GM12801 (cell line): ENCODE results near the gene FBXO28.

ENCODE experiments used
- CTCF ChIP-seq: IDR thresholded peaks from one replicate; pipeline ENCODE4 v1.5.1; 2011; ENCODE audit warnings: control low read depth; ENCODE audit not compliant: insufficient read length; ENCODE audit errors: extremely low read depth

FBXO28 gene

GRCh38 chr1:224087286-224087794 lies 26.6 kb upstream of the FBXO28 start:
- no peak for TF ChIP-seq CTCF

GRCh38 chr1:224089583-224089982 lies 24.3 kb upstream of the FBXO28 start:
- TF ChIP-seq CTCF = no peak

- TF ChIP-seq CTCF = no peak
Measured at GRCh38 chr1:224090116-224090515, 23.8 kb upstream of the FBXO28 start.

GRCh38 chr1:224092111-224092510 lies 21.8 kb upstream of the FBXO28 start:
- no peak for TF ChIP-seq CTCF

GRCh38 chr1:224092601-224093000 lies 21.3 kb upstream of the FBXO28 start:
- TF ChIP-seq CTCF = no peak

DNA sequence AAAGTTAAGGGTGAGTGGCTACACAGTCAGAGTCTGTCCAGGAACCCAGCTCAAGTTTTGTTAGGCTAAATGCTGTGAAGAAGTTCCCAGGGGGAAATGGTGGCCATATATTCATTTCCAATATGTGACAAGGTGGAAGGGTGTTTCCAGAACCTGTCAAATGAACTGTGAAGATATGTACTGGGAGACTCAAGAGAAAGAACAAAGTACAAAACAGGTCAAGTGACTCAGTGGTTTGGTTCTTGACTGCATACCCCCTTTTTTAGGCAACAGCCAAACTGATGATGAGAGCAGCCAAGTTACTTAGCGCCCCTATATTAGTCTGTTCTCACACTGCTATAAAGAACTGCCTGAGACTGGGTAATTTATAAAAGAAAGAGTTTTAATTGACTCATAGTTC lies 18.6 kb upstream of the FBXO28 start:
- no peak for TF ChIP-seq CTCF

DNA sequence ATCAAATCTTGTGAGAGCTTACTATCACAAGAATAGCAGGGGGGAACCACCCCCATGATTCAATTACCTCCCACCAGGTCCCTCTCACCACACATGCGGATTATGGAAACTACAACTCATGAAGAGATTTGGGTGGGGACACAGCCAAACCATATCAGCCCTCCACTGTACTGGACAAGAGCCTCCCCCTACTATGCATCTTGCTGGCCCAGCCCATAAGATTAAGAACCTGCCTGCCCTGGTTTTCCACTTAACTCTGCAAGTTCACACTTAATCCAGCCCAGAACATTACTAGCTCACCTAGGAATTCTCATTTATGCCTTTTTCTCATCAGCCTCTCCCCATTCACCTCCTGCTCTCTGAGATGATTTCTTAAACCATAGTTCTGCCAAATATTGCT lies 18.0 kb upstream of the FBXO28 start:
- TF ChIP-seq CTCF = no peak

- no peak for TF ChIP-seq CTCF
Measured at GRCh38 chr1:224096773-224097172, 17.1 kb upstream of the FBXO28 start.
